Right atrium auricular region (tissue), 2 donors: ENCODE data around the gene CAP1. TPM values are rescaled to one million over a fixed set of nuclear protein-coding genes. Genes with fewer than 3 reads are reported as not detected.

ENCODE experiments used
- DNase-seq: peaks from one replicate; pipeline ENCODE4 v3.0.0-alpha.2; 2019; ENCODE audit warnings: low spot score
- H3K27ac ChIP-seq, 2 donors: fragments of 200-600 bp; sonication (generic); 1 replicate in 1 of 2; 2 replicates in 1 of 2; pipeline ENCODE4 v1.5.1; 2016 to 2019
- H3K27me3 ChIP-seq, 2 donors: fragments of 200-600 bp; sonication (generic); one replicate each; pipeline versions ENCODE4 v1.5.1 to v1.6.0; 2017 to 2019
- H3K36me3 ChIP-seq: fragments of 200-600 bp; sonication (generic); one replicate; pipeline ENCODE4 v1.5.1; 2016
- H3K4me1 ChIP-seq, 2 donors: fragments of 200-600 bp; sonication (generic); one replicate each; pipeline versions ENCODE4 v1.5.1 to v1.6.0; 2017 to 2019
- H3K4me3 ChIP-seq, 2 donors: fragments of 200-600 bp; sonication (generic); 1 replicate in 1 of 2; 2 replicates in 1 of 2; pipeline ENCODE4 v1.5.1; 2017 to 2019; ENCODE audit warnings: mild to moderate bottlenecking in 1 of 2, moderate library complexity in 1 of 2
- H3K9me3 ChIP-seq, 2 donors: fragments of 200-600 bp; sonication (generic); one replicate each; pipeline ENCODE4 v1.5.1; 2019
- CTCF ChIP-seq, 2 donors: fragments of 200-600 bp; sonication (generic); IDR thresholded peaks; one replicate each; pipeline ENCODE4 v1.5.1; 2019; ENCODE audit warnings: antibody characterized with exemption in 2 of 2
- total RNA-seq, 2 donors: library from RNA; depleted of rRNA; stranded (reverse); fragments of >200 nt; gene quantifications; one replicate each; pipeline ENCODE4 v1.1.0, GENCODE V29; 2016

CAP1 gene
- total RNA-seq, 2 donors from 2014 or later: 58.9 to 111 TPM

- H3K36me3 ChIP-seq: peaks cover 36% of the 10 kb centered on the region
- peak overlapping the region; percentile 44 to 56 for H3K27ac ChIP-seq
Measured at GRCh38 chr1:40058097-40058452, 17.5 kb downstream of the CAP1 start.

GRCh38 chr1:40058453-40059337, 18.2 kb downstream of the CAP1 start:
- TF ChIP-seq CTCF (IDR thresholded peaks at IDR 0.05): no peak
- Histone ChIP-seq H3K4me3 (no peak overlapping the region), H3K27me3 (no peaks in the 10 kb centered on the region), H3K27ac (peak overlapping the region; percentile 44 to 56), H3K9me3 (no peaks in the 10 kb centered on the region), H3K36me3 (peaks cover 42% of the 10 kb centered on the region), H3K4me1 (peaks cover 0 to 78% of the 10 kb centered on the region in 2 donors)
- no peak for DNase-seq

More at GRCh38 chr1:40058097-40058452, 17.5 kb downstream of the CAP1 start:
- H3K27me3 ChIP-seq: no peaks in the 10 kb centered on the region
- TF ChIP-seq CTCF (IDR thresholded peaks at IDR 0.05): no peak
- no peaks in the 10 kb centered on the region for H3K9me3 ChIP-seq
- no peak for DNase-seq
- no peak overlapping the region for H3K4me3 ChIP-seq
- H3K4me1 ChIP-seq: peaks cover 0 to 84% of the 10 kb centered on the region in 2 donors

GRCh38 chr1:40059338-40059959, 18.9 kb downstream of the CAP1 start:
- Histone ChIP-seq H3K27ac (peak overlapping the region; percentile 44 to 56), H3K9me3 (no peaks in the 10 kb centered on the region), H3K4me1 (peaks cover 0 to 73% of the 10 kb centered on the region in 2 donors), H3K4me3 (no peak overlapping the region), H3K36me3 (peaks cover 49% of the 10 kb centered on the region), H3K27me3 (no peaks in the 10 kb centered on the region)
- no peak for TF ChIP-seq CTCF (IDR thresholded peaks at IDR 0.05)
- no peak for DNase-seq

GRCh38 chr1:40059960-40060750, 19.6 kb downstream of the CAP1 start:
- Histone ChIP-seq H3K27me3 (no peaks in the 10 kb centered on the region), H3K36me3 (peaks cover 56% of the 10 kb centered on the region), H3K4me1 (peaks cover 0 to 71% of the 10 kb centered on the region in 2 donors), H3K9me3 (no peaks in the 10 kb centered on the region), H3K27ac (peak overlapping the region; percentile 44 to 56), H3K4me3 (no peak overlapping the region)
- no peak for DNase-seq
- TF ChIP-seq CTCF (IDR thresholded peaks at IDR 0.05): no peak

GRCh38 chr1:40064797-40065499, 24.4 kb downstream of the CAP1 start:
- Histone ChIP-seq H3K4me1 (peaks cover 0 to 23% of the 10 kb centered on the region in 2 donors), H3K4me3 (no peak overlapping the region), H3K27me3 (no peaks in the 10 kb centered on the region), H3K27ac (no peak overlapping the region), H3K36me3 (peaks cover 100% of the 10 kb centered on the region), H3K9me3 (no peaks in the 10 kb centered on the region)
- DNase-seq: no peak
- no peak for TF ChIP-seq CTCF (IDR thresholded peaks at IDR 0.05)
